Endothelial cell of umbilical vein (primary cell): ENCODE data around the gene ZRANB1. TPM values are rescaled to one million over a fixed set of nuclear protein-coding genes. Genes with fewer than 3 reads are reported as not detected.

Source experiments
- BruUV-seq: library from RNA; stranded (reverse); fragments of 400-500 nt; replicated peaks from 2 replicates; lab custom pipeline; 2021; lab: Mats Ljungman, UMichigan
- CTCF ChIA-PET: fragments of 300-600, 350-600 bp; sonication (Branson Sonifier 250); formaldehyde crosslinking; loops from one replicate; lab custom pipeline; 2021; ENCODE audit warnings: antibody characterized with exemption, inconsistent platforms; lab: Charles Lee
- POLR2A ChIA-PET: fragments of 300-600, 350-600 bp; sonication (Branson Sonifier 250); formaldehyde crosslinking; loops from one replicate; lab custom pipeline; 2021; ENCODE audit warnings: antibody characterized with exemption, inconsistent platforms; lab: Charles Lee
- DNase-seq: peaks from one replicate; pipeline ENCODE4 v3.0.0-alpha.2; 2011; ENCODE audit warnings: low read depth, low spot score
- FAIRE-seq: peaks from 2 replicates; lab custom pipeline; 2011; peaks lifted over from hg19 to GRCh38; lab: Jason Lieb, UNC
- H2AFZ ChIP-seq: 2 replicates; pipeline ENCODE4 v1.6.0; 2012; ENCODE audit warnings: low read depth, low read length, control low read depth, inconsistent platforms
- H3K27ac ChIP-seq: 2 replicates; pipeline ENCODE4 v1.5.1; 2011; ENCODE audit warnings: low read depth, mild to moderate bottlenecking, control low read depth, low read length, moderate library complexity; ENCODE audit not compliant: insufficient read depth
- H3K27me3 ChIP-seq, 2 experiments: 2 replicates each; pipeline versions ENCODE4 v1.6.0 to v1.6.1; 2011; ENCODE audit warnings: low read length in 2 of 2, mixed read lengths in 1 of 2; ENCODE audit not compliant: control insufficient read depth in 2 of 2, insufficient read depth in 2 of 2
- H3K36me3 ChIP-seq, 2 experiments: 2 replicates in 1 of 2; 3 replicates in 1 of 2; pipeline ENCODE4 v1.5.1; 2011; ENCODE audit warnings: low read length in 2 of 2, mild to moderate bottlenecking in 1 of 2, moderate library complexity in 1 of 2; ENCODE audit not compliant: control insufficient read depth in 2 of 2, insufficient read depth in 2 of 2; ENCODE audit errors: extremely low read depth in 1 of 2
- H3K4me1 ChIP-seq: 3 replicates; pipeline ENCODE4 v1.5.1; 2011; ENCODE audit warnings: mild to moderate bottlenecking, low read length; ENCODE audit not compliant: control insufficient read depth, insufficient read depth; ENCODE audit errors: extremely low read depth
- H3K4me2 ChIP-seq: 2 replicates; pipeline ENCODE4 v1.6.1; 2011; ENCODE audit warnings: low read length, control low read depth, mixed read lengths; ENCODE audit not compliant: insufficient read depth
- H3K4me3 ChIP-seq, 3 experiments: fragments of 200-600 bp in 1 of 3; sonication (generic), shearing (Covaris generic) in 1 of 3; replicated peaks in 1 of 3; 2 replicates each; pipeline ENCODE4 v1.5.1; 2011 to 2016; ENCODE audit warnings: control low read depth in 3 of 3, low read length in 3 of 3, mild to moderate bottlenecking in 2 of 3, inconsistent platforms in 1 of 3, low read depth in 1 of 3, moderate library complexity in 1 of 3; ENCODE audit not compliant: insufficient read depth in 1 of 3
- H3K79me2 ChIP-seq: 2 replicates; pipeline ENCODE4 v1.6.0; 2012; ENCODE audit warnings: low read length, inconsistent platforms; ENCODE audit not compliant: control insufficient read depth, insufficient read depth
- H3K9ac ChIP-seq: replicated peaks from 2 replicates; pipeline ENCODE3; 2011; ENCODE audit warnings: low read length, control low read depth; ENCODE audit not compliant: insufficient read depth; ENCODE audit errors: extremely low read depth
- H3K9me1 ChIP-seq: replicated peaks from 3 replicates; pipeline ENCODE4 v1.6.0; 2011; ENCODE audit warnings: mild to moderate bottlenecking, low read length; ENCODE audit not compliant: control insufficient read depth, insufficient read depth; ENCODE audit errors: extremely low read depth
- H3K9me3 ChIP-seq: replicated peaks from 2 replicates; pipeline ENCODE4 v1.5.1; 2012; ENCODE audit warnings: low read length, inconsistent platforms; ENCODE audit not compliant: control insufficient read depth, insufficient read depth
- H4K20me1 ChIP-seq: replicated peaks from 2 replicates; pipeline ENCODE3; 2011; ENCODE audit warnings: mild to moderate bottlenecking, low read length; ENCODE audit not compliant: control insufficient read depth, insufficient read depth; ENCODE audit errors: extremely low read depth
- EZH2 ChIP-seq: IDR thresholded peaks from 2 replicates; pipeline ENCODE4 v1.6.1; 2012; ENCODE audit warnings: borderline replicate concordance, low read depth, mild to moderate bottlenecking, moderate library complexity, low read length, inconsistent platforms; ENCODE audit not compliant: severe bottlenecking
- FOS ChIP-seq: IDR thresholded peaks from 2 replicates; pipeline ENCODE4 v1.6.1; 2011; ENCODE audit warnings: mild to moderate bottlenecking, low read length, moderate library complexity, borderline replicate concordance; ENCODE audit not compliant: insufficient read depth
- GATA2 ChIP-seq: IDR thresholded peaks from 2 replicates; pipeline ENCODE4 v1.7.0; 2011; ENCODE audit warnings: low read depth, mild to moderate bottlenecking, moderate library complexity, mixed read lengths, low read length; ENCODE audit not compliant: insufficient read length, insufficient read depth
- JUN ChIP-seq: IDR thresholded peaks from 2 replicates; pipeline ENCODE4 v1.6.1; 2011; ENCODE audit warnings: borderline replicate concordance, low read depth; ENCODE audit not compliant: insufficient read length, insufficient read depth
- MYC ChIP-seq: IDR thresholded peaks from one replicate; pipeline ENCODE4 v1.6.1; 2011; ENCODE audit warnings: mild to moderate bottlenecking, low read depth, low read length
- POLR2A ChIP-seq: IDR thresholded peaks from 2 replicates; pipeline ENCODE4 v1.6.1; 2012; ENCODE audit warnings: low read depth, mild to moderate bottlenecking, control low read depth, low read length
- POLR2AphosphoS5 ChIP-seq: IDR thresholded peaks from 2 replicates; pipeline ENCODE4 v1.6.1; 2012; ENCODE audit warnings: low read depth, mild to moderate bottlenecking, control low read depth, low read length, moderate library complexity; ENCODE audit not compliant: insufficient read depth
- dilution Hi-C: fragments of 300-500 bp; cut with MboI; formaldehyde crosslinking; loops from one replicate; pipeline ENCODE4 v1.15.0; 2019; ENCODE audit warnings: low sequenced_read_pairs; ENCODE audit not compliant: extremely low pct_ligation_motif_present
- intact Hi-C: fragments of 100-400 bp; cut with micrococcal nuclease; formaldehyde crosslinking; loops from one replicate; pipeline ENCODE4 v1.10.0; 2022
- polyA plus RNA-seq, 4 experiments: library from polyadenylated mRNA; depleted of rRNA in 3 of 4; stranded (reverse) in 3 of 4; unstranded in 1 of 4; fragments of >200 nt; gene quantifications; 2 replicates each; pipeline versions ENCODE4 v1.2.1 to v1.2.3, GENCODE V29; 2011 to 2012; ENCODE audit warnings: missing spikeins in 1 of 4
- total RNA-seq: library from RNA; stranded (reverse); gene quantifications from 2 replicates; pipeline ENCODE4 v1.2.3, GENCODE V29; 2021
- TF ChIP-seq, protein P1 (sequence below), 2 donors: IDR thresholded peaks; 1 replicate in 1 of 2; 2 replicates in 1 of 2; pipeline ENCODE4 v1.5.1; 2011; ENCODE audit warnings: low read length in 2 of 2, mild to moderate bottlenecking in 2 of 2, moderate library complexity in 2 of 2, control low read depth in 1 of 2, inconsistent platforms in 1 of 2, low read depth in 1 of 2; ENCODE audit not compliant: insufficient read depth in 1 of 2; ENCODE audit errors: extremely low read depth in 1 of 2
- TF ChIP-seq, protein P2 (sequence below): IDR thresholded peaks from 2 replicates; pipeline ENCODE4 v1.6.1; 2011; ENCODE audit not compliant: insufficient read depth, insufficient read length

The ZRANB1 gene
- total and polyA plus RNA-seq, 2 donors (not counting 3 experiments of a cell fraction or from before 2014, with no cell fraction given): 6.2 to 17.7 TPM

GRCh38 chr10:124989526-124989925 lies 47.6 kb downstream of the ZRANB1 start:
- no peaks in the 10 kb centered on the region for H3K27me3 ChIP-seq
- no peaks in the 10 kb centered on the region for H3K9me3 ChIP-seq
- no peaks in the 10 kb centered on the region for H3K79me2 ChIP-seq
- no peak overlapping the region for H3K27ac ChIP-seq
- DNase-seq (no peak), FAIRE-seq (no peak)
- no peaks in the 10 kb centered on the region for H4K20me1 ChIP-seq
- POLR2A ChIA-PET: no interaction called here
- TF ChIP-seq FOS: no peak
- TF ChIP-seq, protein P1, sequence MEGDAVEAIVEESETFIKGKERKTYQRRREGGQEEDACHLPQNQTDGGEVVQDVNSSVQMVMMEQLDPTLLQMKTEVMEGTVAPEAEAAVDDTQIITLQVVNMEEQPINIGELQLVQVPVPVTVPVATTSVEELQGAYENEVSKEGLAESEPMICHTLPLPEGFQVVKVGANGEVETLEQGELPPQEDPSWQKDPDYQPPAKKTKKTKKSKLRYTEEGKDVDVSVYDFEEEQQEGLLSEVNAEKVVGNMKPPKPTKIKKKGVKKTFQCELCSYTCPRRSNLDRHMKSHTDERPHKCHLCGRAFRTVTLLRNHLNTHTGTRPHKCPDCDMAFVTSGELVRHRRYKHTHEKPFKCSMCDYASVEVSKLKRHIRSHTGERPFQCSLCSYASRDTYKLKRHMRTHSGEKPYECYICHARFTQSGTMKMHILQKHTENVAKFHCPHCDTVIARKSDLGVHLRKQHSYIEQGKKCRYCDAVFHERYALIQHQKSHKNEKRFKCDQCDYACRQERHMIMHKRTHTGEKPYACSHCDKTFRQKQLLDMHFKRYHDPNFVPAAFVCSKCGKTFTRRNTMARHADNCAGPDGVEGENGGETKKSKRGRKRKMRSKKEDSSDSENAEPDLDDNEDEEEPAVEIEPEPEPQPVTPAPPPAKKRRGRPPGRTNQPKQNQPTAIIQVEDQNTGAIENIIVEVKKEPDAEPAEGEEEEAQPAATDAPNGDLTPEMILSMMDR (IDR thresholded peaks at IDR 0.05; ENCODE audit: extremely low read depth in 1 of 2, insufficient read depth in 1 of 2, low read depth in 1 of 2, low read length in 2 of 2): no peak
- TF ChIP-seq POLR2A: no peak
- TF ChIP-seq JUN: no peak
- TF ChIP-seq POLR2AphosphoS5: no peak
- TF ChIP-seq EZH2: no peak
- no peak for TF ChIP-seq GATA2
- no peak for TF ChIP-seq MYC
- TF ChIP-seq, protein P2, sequence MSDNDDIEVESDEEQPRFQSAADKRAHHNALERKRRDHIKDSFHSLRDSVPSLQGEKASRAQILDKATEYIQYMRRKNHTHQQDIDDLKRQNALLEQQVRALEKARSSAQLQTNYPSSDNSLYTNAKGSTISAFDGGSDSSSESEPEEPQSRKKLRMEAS: no peak
- H3K9me1 ChIP-seq: no peaks in the 10 kb centered on the region
- H3K9ac ChIP-seq: no peak overlapping the region
- CTCF ChIA-PET: no interaction called here
- peaks cover 33 to 40% of the 10 kb centered on the region in 2 experiments for H3K36me3 ChIP-seq
- no peaks in the 10 kb centered on the region for H3K4me1 ChIP-seq
- no peak overlapping the region for H3K4me3 ChIP-seq
- intact Hi-C loops: no loop called here
- no peak overlapping the region for H3K4me2 ChIP-seq
- dilution Hi-C loops: no loop called here
- H2AFZ ChIP-seq: no peak overlapping the region
- BruUV-seq: no TSS peak
